Left kidney (tissue), 2 donors: ENCODE data around the gene PLEKHJ1. TPM values are rescaled to one million over a fixed set of nuclear protein-coding genes. Genes with fewer than 3 reads are reported as not detected.
"Not testable (repeated sequence)": the region's sequence is repeated elsewhere in the genome, so short reads cannot be mapped to it uniquely, and the experiment has no call there.

ENCODE experiments used
- DNase-seq: peaks from one replicate; pipeline ENCODE4 v3.0.0-alpha.2; 2013
- polyA plus RNA-seq: library from polyadenylated mRNA; unstranded; fragments of 120-200 nt; gene quantifications from one replicate; pipeline ENCODE4 v1.2.1, GENCODE V29; 2013; ENCODE audit not compliant: insufficient read length

PLEKHJ1 gene
- polyA plus RNA-seq, 1 donor = 56.2 TPM

DNA sequence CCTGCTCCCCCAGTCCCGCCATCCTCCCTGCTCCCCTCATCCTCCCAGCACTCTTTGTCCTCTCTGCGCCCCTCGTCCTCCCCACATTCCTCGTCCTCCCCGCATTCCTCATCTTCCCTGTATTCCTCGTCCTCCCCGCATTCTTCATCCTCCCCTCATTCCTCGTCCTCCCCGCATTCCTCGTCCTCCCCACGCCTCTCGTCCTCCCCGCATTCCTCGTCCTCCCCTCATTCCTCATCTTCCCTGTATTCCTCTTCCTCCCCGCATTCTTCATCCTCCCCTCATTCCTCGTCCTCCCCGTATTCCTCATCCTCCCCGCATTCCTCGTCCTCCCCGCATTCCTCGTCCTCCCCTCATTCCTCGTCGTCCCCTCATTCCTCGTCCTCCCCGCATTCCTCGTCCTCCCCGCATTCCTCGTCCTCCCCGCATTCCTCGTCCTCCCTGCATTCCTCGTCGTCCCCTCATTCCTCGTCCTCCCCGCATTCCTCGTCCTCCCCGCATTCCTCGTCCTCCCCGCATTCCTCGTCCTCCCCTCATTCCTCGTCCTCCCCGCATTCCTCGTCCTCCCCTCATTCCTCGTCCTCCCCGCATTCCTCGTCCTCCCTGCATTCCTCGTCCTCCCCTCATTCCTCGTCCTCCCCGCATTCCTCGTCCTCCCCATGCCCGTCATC lies 35.4 kb downstream of the PLEKHJ1 start:
- DNase-seq = not testable (repeated sequence)

GRCh38 chr19:2199861-2200623 lies 36.1 kb downstream of the PLEKHJ1 start:
- no peak for DNase-seq

DNA sequence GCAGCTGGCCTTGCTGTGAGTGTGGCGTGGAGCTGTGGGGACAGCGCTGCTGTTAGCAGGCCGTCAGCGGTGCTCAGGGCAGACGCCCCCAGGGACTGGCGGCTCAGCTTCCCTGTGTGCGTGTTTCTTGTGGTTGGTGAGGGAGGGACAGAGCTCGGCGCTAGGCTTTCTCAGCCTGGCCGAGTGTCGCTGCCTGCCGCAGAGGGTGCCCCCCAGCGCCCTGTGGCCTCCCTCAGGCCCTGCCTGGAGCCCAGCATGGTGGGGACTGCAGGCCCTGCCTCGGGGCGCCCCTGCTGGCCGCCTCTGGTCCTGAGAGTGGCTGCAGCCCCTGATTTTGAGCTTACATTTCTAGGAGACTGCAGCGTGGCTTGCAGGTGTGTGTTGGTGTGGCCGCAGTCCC lies 36.9 kb downstream of the PLEKHJ1 start:
- no peak for DNase-seq

DNA sequence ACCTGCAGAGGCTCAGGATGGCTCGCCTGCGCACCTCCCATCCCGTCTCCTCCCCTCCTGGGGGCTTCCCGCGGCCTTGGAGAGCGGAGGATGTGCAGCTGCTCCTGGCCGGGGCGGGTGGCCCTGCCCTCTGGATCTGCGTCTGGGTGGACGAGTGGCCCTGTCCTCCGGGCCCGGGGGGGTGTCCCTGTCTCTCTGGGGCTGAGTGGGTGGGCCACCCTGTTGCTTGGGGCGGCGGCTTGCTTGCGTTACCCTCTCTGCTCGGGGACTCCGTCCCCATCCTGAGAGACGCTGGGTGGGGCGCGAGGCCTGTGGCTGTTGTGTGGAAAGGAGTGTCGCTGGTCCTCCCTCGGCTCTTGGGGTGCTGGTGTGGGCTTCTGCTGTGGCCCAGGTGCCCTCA lies 37.8 kb downstream of the PLEKHJ1 start:
- no peak for DNase-seq

- no peak for DNase-seq
Observed at GRCh38 chr19:2197270-2197669, 38.9 kb downstream of the PLEKHJ1 start.

GRCh38 chr19:2195914-2196313 lies 40.2 kb downstream of the PLEKHJ1 start:
- DNase-seq = no peak

DNA sequence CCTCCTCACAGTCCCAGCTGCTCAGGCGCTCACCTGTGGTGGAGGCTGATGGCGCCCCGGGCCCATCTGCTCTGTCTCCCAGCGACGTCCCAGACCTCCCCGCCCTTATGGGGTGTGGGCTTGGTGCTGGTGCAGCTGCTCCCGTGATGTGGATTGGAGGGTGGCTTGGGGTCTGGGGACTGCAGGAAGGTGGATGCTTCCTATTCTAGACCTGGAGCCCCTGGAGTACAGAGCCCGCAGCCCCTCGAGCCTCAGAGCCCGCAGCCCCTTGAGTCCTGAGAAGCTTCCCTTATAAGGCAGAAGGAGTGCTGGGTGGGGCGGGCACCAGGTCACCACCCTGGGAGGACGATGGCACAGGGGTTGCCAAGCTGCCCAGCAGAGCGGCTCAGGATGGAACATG lies 40.8 kb downstream of the PLEKHJ1 start:
- no peak for DNase-seq

DNA sequence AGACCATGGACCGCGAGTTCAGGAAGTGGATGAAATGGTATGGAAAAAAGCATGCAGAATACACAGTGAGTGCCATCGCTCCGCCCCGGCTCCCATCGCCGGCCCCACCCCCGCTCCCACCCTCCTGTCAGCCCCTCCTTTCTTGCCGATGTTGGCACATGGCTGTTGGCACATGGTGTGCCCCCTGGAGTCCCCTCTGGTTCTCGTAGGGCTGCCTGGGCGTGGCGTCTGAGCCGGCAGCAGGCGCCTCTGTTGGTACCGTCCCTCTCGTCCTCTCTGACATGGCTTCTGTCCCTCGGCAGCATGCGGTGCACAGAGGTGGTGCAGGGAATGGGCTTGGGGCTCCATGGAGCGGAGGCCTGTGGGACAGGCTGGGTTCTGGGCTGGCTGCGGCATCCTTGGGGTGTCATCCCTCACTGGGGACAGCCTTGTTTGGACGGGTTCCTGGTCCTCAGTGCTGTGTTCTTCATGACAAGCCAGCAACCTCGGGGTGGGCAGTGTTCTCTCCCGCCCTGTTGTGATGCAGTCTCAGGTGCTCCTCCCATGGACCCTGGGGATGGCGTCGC lies 41.5 kb downstream of the PLEKHJ1 start:
- no peak for DNase-seq

DNA sequence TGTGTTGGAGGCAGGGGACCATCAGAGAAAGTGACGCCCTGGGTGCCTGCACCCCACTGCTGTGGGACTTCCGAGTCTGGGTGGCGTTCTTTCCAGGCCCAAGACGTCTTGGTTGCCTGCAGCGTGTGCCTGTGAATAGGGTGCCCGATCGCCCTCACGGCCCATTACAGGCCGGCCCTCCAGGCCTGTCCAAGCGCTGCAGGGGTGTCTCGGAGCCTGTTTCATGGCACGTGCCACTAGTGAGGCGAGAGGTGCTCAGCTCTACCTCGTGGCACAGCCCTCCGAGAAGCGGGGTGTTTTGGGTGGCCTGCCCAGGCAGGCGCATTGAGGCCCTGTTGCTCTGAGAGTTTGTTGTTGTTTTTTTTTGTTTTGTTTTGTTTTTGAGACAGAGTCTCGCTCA lies 42.3 kb downstream of the PLEKHJ1 start:
- DNase-seq = no peak

GRCh38 chr19:2192862-2193261 lies 43.3 kb downstream of the PLEKHJ1 start:
- no peak for DNase-seq

GRCh38 chr19:2191456-2192310 lies 44.4 kb downstream of the PLEKHJ1 start:
- no peak for DNase-seq

GRCh38 chr19:2190848-2191455 lies 45.2 kb downstream of the PLEKHJ1 start:
- no peak for DNase-seq

GRCh38 chr19:2189880-2190279 lies 46.2 kb downstream of the PLEKHJ1 start:
- DNase-seq = no peak

GRCh38 chr19:2188708-2189385 lies 47.3 kb downstream of the PLEKHJ1 start:
- no peak for DNase-seq

DNA sequence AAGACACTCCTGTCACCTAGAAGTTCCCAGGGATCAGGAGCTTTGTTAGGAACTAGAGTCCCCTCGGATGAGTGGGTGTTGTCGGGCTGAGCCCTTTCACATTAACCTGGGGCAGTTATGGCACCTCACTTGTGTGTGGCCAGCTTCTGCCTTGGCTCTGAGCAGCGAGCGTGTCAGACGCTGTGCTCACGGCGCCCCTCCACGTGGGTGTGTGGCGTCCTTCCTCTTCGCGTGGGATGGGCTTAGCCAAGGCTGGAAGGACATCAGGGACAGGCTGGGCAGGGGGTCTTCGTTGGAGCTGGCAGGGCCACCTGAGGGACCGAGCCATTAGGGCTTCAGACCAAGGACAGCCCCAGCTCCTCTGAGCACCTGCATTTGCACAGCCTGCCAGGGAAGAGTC lies 49.0 kb downstream of the PLEKHJ1 start:
- DNase-seq = no peak

- no peak for DNase-seq
Observed at GRCh38 chr19:2186071-2186846, 49.9 kb downstream of the PLEKHJ1 start.

DNA sequence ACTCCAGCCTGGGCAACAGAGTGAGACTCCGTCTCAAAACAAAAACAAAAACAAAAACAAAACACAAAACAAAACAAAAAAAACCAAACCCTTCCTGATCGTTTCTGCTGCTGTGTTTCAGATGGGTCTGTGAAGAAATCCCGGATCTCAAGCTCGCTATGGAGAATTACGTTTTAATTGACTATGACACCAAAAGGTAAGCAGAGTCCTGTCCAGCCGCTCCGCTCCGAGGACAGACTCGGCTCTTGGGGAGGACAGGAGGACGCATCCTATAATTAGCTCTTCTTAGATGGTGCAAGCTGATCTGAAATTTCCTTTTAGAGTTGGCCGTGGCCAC lies 50.4 kb downstream of the PLEKHJ1 start:
- no peak for DNase-seq

- no peak for DNase-seq
Observed at GRCh38 chr19:2184422-2184975, 51.6 kb downstream of the PLEKHJ1 start.
